ENCODE data around the gene TBL1X.
"Not testable (repeated sequence)": the region's sequence is repeated elsewhere in the genome, so short reads cannot be mapped to it uniquely, and the experiment has no call there.

TBL1X gene

DNA sequence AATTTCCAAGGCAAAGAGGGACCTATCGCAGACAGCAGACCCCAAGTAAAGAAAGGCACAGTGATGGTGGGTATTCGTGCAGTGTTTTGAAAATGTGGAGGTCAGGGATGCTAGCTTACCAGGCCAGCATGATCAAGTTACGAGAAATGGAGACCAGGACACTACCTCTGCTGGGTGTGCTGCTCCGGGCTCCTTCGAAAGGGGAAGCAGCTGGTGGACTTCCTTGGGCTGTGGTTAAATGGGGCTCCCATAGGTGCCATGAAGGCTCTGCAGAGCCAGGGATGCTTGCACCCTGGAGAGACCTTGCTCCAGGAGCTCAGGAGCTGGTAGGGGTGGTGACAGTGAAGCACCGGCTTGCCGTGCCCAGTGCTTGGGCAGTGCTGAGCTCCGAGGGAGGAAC is 68.8 kb downstream of the TBL1X start:
- DNase-seq: no peak

DNA sequence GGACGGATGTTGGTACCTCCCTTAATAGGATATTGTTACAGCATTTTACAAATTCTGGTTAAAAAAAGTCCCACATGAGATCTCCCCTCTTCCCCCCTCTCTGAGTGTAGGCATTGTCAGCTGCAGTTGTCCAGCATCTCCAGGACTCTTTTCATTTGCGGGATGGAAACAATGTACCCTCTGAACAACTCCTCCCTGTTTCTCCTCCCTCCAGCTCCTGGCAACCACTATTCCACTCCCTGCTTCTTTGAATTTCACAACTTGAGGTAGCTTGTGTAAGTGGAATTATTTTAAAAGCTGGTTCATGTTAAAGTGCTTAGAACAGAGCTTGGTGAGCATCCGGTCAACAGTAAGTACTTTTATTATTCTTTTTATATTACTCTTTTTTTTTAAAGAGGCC is 69.8 kb downstream of the TBL1X start:
- peak in 6 of 51 donors; percentile 3 to 46 (median 6) for DNase-seq

DNA sequence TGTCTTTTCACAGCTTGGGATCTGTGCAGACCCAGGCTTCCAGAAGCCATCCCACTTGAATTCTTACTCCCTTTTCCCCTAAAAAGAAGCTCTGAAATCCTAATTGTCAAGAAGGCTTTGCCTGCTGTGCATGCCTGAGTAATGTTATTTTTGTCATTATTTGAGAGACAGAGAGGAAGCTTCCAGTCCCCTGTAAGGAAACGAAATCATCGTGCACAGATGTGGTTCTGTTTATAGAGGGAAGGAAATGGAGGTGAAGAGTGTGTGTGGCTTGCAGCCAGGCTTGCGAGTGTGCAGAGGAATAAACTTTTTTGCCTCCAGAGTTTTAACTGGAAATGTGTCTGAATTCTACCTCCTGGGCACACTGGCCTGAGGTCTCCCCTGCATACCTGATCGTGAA is 70.2 kb downstream of the TBL1X start:
- no peak for DNase-seq

- DNase-seq: not testable (repeated sequence)
Observed at GRCh38 chrX:9536156-9536555, 71.3 kb downstream of the TBL1X start.

DNA sequence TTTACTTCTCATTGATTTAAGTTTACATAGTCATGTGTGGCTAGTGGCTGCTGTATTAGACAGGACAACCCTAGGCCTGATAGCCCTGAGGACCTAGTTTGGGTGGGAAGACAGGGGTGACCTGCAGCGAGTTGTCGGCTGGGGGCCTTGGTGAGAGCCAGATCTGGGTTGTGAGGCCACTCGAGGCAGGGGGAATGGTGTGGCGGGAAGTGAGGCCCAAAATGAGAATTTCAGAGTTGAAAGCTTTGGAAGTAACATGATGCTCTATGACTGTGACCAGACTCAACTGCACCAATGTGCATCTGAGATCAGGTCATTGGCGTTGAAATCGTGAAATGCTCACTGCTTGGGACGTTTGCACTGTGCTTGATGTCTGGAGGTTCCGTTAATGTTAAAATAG is 72.9 kb downstream of the TBL1X start:
- DNase-seq: no peak

- peak in 1 of 51 donors; percentile 1 for DNase-seq
Observed at GRCh38 chrX:9538544-9539045, 73.7 kb downstream of the TBL1X start.

GRCh38 chrX:9539605-9540387 is 74.9 kb downstream of the TBL1X start:
- no peak for DNase-seq

GRCh38 chrX:9542106-9542760 is 77.4 kb downstream of the TBL1X start:
- no peak for DNase-seq

- DNase-seq: peak in 2 of 51 donors; percentile 13 to 17
Observed at GRCh38 chrX:9542761-9543111, 77.9 kb downstream of the TBL1X start.

GRCh38 chrX:9555354-9555753 is 90.5 kb downstream of the TBL1X start:
- DNase-seq: no peak

- no peak for DNase-seq
Observed at GRCh38 chrX:9557091-9557490, 92.2 kb downstream of the TBL1X start.

DNA sequence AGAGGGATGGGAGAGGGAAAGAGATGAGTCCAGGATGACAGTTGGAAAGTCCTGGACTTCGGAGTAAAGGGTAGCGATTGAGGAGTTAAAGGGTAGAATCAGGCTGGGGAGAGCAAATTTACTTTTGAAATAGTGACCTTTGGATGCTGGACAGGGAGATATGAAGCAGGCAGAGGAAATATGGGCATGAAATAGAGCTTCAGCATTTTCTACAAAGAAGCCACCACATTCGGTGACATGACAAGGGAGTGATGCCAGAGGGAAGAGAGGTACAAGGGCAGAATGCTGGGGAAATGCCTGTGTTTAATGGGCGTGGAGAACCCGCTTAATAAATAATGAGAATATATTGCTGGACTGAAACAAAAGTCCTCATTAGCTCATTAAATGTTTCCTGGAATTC is 92.7 kb downstream of the TBL1X start:
- DNase-seq: no peak

GRCh38 chrX:9558615-9559014 is 93.8 kb downstream of the TBL1X start:
- DNase-seq: no peak

- peak in 11 of 51 donors; percentile 1 to 34 (median 14) for DNase-seq
Observed at GRCh38 chrX:9560219-9560618, 95.4 kb downstream of the TBL1X start.

- DNase-seq: no peak
Observed at GRCh38 chrX:9561199-9561598, 96.3 kb downstream of the TBL1X start.

- no peak for DNase-seq
Observed at GRCh38 chrX:9562851-9563250, 98.0 kb downstream of the TBL1X start.

DNA sequence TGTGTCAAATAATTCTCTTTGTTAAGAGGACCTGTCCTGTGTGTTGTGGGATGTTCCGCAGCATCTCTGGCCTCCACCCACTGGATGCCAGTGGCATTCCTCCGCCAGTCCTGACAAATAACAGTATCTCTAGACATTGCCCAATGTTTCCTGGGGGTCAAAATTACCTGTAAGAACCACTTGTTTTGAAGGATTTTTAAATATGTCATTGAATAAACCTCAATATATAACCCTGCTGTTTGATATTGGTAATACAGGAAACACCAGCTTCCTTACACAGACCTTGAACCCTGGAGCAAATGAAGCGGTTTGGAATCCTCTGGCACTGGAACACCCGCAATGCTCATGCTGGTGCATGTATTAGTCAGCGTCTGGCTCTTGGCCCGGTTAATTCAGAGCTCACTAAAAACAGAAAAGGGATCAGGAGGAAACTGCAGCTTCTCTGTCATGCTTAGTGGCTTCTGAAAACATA is 101.3 kb downstream of the TBL1X start:
- DNase-seq: peak in 25 of 51 donors; percentile 1 to 55 (median 12)

DNA sequence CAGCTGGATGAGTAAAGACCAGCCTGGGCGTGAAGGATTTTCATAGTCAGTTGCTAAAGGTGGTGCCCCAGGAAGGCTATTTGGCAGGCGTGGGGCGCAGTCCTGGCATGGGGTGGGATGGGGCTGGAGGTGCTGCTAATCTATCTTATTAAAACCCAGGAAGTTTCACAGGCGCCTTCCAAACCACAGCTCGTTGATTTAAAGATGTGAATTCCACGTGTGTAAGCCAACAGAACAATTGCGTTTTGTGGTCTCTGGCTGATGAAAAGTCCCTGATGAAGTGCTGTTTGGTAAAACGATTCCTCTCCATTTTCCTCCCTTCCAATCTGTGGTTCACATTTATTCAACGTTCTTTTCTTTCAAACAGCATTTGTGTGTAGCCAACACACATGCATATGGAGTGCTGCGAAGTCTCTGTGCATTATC is 105.0 kb downstream of the TBL1X start:
- peak in 1 of 51 donors; percentile 28 for DNase-seq

DNA sequence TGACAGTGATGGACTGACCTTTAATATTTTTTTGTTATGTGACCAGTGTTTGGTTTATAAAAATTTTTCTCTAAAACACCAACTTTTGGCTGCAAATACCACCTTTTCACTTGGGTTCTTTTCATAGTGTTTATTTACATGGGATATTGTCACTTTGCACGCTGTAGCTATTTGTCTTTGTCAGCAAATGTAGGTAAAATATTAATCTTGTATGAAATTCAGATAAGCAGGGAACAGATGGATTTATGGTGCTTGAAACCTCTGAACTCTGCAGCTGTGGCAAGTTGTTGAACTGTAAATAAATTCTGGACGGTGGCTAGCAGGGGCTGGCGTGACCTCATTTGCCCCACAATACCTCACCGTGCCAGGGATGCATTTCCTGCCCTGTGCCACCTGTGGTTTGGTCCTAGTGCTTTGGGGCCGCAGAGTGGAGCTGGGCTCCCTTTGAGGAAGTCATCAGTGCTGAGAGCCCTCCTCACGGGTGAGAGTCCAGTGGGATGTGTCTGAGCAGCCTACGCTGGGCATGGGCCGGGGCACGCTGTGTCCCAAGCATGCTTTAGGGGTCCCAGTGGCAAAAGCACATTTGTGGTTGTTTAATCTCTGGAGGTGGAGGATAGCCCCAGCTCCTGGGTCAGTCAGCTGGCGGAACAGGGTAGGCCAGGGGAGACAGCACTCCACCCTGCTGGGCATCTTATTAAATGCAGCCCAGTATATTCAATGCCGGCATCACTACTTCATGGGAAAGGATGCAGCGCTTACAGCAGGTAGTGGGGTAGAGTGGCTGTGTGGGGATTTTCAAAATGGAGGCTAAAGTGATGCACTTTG is 108.6 kb downstream of the TBL1X start:
- DNase-seq: no peak

GRCh38 chrX:9576059-9576458 is 111.2 kb downstream of the TBL1X start:
- no peak for DNase-seq

DNA sequence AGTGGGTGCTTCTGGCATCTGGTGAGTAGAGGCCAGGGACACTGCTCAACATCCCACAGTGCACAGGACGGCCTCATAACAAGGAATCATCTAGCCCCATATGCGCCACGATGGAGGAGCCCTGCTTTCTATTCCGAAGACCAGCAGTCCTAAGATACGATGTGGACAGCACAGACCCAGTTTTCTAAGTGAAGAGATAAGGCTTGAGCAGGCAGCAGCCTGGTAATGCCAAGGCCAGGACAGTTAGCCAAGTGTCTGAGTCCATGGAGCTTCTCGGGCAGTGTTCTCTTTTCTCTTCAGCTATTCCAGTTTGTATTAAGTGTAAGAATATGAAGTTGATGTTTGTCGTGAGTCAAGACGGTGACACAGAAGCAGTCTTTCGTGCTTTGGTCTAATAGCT is 112.7 kb downstream of the TBL1X start:
- no peak for DNase-seq

All from hypothalamus (tissue), 51 donors.